GM12801 (cell line): Measurements from ENCODE around the gene SLC25A53.
"Not testable (repeated sequence)": the region's sequence is repeated elsewhere in the genome, so short reads cannot be mapped to it uniquely, and the experiment has no call there.

Source experiments
- TF ChIP-seq, protein P1 (sequence below): IDR thresholded peaks from one replicate; pipeline ENCODE4 v1.5.1; 2011; ENCODE audit warnings: control low read depth; ENCODE audit not compliant: insufficient read length; ENCODE audit errors: extremely low read depth

Gene SLC25A53

GRCh38 chrX:104084063-104084462 is 72.7 kb downstream of the SLC25A53 start:
- TF ChIP-seq, protein P1, sequence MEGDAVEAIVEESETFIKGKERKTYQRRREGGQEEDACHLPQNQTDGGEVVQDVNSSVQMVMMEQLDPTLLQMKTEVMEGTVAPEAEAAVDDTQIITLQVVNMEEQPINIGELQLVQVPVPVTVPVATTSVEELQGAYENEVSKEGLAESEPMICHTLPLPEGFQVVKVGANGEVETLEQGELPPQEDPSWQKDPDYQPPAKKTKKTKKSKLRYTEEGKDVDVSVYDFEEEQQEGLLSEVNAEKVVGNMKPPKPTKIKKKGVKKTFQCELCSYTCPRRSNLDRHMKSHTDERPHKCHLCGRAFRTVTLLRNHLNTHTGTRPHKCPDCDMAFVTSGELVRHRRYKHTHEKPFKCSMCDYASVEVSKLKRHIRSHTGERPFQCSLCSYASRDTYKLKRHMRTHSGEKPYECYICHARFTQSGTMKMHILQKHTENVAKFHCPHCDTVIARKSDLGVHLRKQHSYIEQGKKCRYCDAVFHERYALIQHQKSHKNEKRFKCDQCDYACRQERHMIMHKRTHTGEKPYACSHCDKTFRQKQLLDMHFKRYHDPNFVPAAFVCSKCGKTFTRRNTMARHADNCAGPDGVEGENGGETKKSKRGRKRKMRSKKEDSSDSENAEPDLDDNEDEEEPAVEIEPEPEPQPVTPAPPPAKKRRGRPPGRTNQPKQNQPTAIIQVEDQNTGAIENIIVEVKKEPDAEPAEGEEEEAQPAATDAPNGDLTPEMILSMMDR, result no peak

DNA sequence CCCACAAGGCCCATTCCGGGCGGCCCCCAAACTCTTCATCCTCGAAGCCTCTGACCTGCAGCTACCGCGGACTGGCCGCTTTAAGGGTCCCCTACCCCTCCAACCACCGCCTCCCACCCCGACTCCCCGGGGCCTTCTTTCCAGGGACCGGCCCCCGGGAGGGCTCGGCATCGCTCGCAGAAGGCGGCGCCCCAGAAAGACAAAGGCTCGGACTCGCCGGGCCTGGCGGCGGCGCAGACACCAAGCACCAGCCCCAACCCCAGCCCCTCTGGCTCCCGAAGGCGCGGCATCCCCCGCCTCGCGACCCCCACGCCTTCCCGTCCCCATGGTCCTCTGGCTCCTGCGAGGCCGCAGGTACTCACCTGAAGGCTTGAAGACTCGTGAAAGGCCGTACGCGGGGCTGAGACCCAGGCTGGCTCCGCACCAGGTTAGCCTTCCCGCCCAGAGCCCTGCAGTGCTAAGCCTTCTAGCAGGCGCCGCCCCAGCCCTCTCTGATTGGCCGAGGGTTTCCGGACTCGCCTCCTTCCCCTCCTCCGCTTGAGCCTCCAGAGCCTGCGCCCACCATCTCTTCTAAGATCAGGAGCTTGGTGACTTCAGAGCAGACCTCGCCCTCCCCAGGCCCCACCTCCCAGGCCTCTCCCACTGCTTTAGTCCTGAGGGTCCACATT is 80.9 kb downstream of the SLC25A53 start, which contains the start of gene TMSB15C:
Gene TMSB15C, minus strand, starts transcription at position 459 of the 668 bp plus-strand sequence.
- TF ChIP-seq, protein P1, result not testable (repeated sequence)
